IPS DF 4.7 (cell line): ENCODE results near the gene RPA1.
"Not testable (repeated sequence)": the region's sequence is repeated elsewhere in the genome, so short reads cannot be mapped to it uniquely, and the experiment has no call there.

Experiments
- DNase-seq: peaks from one replicate; pipeline ENCODE4 v3.0.0-alpha.2; 2013; ENCODE audit warnings: low spot score; ENCODE audit errors: extremely low read depth

RPA1 gene

GRCh38 chr17:1829592-1830257 lies at the start of gene RPA1, which contains the start of gene SMYD4:
TSS of gene RPA1 (plus strand) at chr17:1830005. CDS start at chr17:1830094, 89 bp downstream.
TSS of gene SMYD4 (minus strand) at chr17:1829902. CDS start at chr17:1827994, 1,908 bp downstream.
- DNase-seq = peak; percentile 38

GRCh38 chr17:1782171-1782567 lies 47.6 kb upstream of the RPA1 start:
- DNase-seq = no peak

- no peak for DNase-seq
Measured at GRCh38 chr17:1783271-1783670, 46.5 kb upstream of the RPA1 start.

GRCh38 chr17:1783834-1784611 lies 45.8 kb upstream of the RPA1 start:
- DNase-seq = no peak

GRCh38 chr17:1785930-1786329 lies 43.9 kb upstream of the RPA1 start:
- DNase-seq = no peak

DNA sequence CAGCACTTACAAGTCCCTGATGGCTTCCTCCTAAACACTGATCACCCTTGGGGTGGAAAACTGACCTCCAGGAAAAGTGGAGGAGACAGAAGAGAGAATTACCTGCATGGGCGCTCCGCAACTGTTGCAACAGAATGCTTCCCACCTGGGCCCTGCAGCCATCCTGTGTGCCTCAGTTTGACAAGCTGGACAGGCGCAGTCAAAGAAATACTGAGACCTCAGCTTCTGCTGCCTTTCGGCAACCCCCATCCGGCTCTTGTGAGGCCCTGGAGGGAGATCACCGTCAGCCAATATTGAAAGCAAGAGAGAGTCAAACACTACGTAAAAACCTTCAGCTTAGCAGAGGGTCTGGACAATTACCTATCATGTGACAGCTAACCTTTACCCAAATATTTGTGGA lies 43.1 kb upstream of the RPA1 start:
- DNase-seq = no peak

DNA sequence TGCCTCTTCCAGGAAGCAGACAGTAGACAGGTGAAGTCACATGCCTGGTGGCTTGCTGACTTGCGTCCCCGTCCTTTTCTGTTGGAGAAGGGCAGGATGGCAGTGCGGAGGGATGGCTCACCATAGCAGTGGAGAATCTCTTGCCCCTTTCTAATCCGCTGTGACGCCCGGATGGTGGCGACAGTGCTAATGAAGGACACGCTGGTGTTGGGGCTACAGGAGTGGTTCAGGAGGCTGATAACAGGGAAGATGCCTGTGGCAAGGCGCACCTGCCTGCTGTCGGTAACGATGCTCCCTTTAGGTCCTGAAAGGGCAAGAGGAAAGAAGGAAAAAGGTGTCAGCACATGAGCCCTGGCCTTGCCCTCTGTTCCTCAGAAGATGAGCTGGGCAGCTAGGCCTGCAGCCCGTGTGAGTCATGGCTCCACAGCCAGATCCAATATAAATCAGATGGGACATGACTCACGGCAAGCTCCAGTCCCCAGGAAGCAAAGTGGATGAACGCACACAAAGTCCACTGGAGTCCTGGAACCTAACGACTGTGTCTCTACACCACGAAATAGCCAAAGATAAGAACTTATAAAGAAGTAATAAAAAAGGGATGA lies 42.4 kb upstream of the RPA1 start:
- no peak for DNase-seq

DNA sequence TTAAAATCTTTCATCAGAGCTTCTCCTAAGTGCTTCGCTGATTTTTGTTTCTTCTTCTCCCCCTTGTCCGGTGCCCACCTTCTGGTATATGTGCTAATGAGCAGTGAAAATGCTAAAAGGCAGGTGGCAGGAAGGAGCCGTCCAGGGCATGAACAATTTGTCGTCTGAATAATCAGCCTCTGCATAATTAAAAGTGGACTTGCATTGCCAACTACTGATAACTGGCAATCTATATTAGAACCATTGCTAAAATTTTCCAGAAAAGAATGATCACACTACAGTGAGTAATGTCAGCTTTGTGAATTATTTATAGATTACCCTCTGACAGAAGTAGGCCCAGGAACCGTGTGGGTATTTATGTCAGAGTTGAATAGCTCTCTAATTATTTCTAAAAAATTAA lies 39.9 kb upstream of the RPA1 start:
- DNase-seq = no peak

DNA sequence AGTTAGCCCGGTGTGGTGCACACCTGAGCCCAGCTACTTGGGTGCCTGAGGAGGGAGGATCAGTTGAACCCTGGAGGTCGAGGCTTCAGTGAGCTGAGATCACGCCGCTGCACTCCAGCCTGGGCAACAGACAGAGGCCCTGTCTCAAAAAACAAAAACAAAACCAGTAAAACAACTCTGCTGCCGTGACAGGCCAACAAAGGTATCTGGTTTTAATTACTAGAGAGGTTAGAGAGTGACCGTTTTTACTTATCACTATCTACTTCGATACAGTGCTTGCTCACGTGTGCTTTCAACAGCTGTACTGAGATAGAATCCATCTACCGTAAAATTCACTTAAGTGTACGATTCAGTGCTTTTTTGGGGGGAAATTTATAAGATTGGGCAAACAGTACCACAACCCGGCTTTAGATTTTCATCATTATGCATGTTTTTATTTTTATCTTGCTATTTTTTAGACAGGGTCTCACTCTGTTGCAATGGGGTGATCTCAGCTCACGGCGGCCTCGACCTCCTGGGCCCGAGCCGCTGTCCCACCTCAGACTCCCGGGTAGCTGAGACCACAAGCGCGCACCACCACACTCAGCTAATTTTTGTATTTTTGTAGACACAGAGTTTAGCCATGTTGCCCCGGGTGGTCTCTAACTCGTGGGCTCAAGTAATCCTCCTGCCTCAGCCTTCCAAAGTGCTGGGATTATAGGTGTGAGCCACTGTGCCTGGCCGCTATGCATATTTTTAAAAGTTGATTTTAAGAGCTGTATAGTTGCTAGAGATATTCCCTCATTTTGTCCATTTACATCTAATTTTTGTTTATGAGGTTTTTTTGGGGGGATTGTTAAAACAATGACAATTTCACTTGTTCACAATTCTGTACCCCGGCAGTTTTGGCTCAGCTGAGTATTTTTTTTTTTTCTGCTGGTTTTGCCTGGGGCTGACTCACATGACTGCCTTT lies 37.0 kb upstream of the RPA1 start:
- no peak for DNase-seq

GRCh38 chr17:1793447-1793806 lies 36.4 kb upstream of the RPA1 start:
- DNase-seq = no peak

- no peak for DNase-seq
Measured at GRCh38 chr17:1796800-1797199, 33.0 kb upstream of the RPA1 start.

GRCh38 chr17:1797323-1797722 lies 32.5 kb upstream of the RPA1 start:
- no peak for DNase-seq

- not testable (repeated sequence) for DNase-seq
Measured at GRCh38 chr17:1797846-1798245, 32.0 kb upstream of the RPA1 start.

- no peak for DNase-seq
Measured at GRCh38 chr17:1800240-1800639, 29.6 kb upstream of the RPA1 start.

DNA sequence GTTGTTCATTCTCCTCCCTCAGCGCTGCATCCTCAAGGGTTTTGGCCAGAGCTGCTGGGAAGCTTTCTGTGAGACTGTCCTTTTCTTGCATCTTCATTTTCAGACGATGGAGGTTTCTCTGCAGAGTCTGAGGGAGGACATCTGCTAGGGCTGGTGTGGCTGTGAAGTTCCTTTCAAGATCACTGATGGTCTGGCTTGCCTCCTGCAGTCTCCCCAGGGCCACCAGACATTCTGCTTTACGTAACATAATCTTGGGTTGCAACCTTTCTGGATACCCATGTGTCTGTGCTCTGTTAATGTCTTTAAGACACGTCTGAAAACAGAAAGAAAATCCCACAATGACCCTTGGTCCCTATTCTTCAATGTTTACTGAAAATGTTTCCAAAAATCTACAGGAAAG lies 29.1 kb upstream of the RPA1 start:
- no peak for DNase-seq

GRCh38 chr17:1802429-1802828 lies 27.4 kb upstream of the RPA1 start:
- DNase-seq = no peak

GRCh38 chr17:1803280-1803679 lies 26.5 kb upstream of the RPA1 start:
- no peak for DNase-seq

DNA sequence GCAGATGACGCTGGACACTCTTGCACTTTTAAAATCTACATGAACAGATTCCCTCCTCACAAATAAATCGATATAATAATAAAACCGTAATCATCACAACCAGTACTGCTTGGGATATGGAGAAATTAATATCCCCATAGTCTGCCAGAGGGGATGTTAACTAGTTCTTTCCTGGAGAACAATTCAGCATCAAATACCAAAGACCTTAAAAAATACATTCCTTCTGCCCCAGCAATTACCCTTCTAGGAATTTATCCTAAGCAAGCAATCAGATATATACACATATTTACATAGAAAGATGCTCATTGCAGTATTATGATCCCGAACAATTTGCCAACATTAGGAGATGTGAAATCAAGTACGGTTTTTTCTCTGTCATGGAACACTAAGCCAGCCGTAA lies 21.9 kb upstream of the RPA1 start:
- DNase-seq = no peak

DNA sequence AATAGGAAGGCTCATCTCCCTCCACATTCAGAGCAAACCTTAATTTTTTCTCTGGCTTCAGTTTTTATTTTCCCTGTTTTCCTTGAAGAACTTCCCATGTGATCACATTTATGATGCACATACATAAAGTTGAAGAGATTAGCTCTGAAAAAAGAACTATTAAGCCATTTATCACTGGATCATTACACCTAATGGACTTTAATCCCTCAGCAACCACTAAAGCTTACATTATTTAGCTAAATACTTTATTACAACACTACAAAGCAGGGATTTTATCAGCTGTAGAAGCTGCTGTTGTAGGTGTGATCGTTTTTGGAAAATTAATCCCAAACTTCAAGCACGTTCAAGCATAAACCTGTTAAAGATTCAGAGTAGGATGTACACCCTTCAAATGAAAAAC lies 21.2 kb upstream of the RPA1 start:
- no peak for DNase-seq

GRCh38 chr17:1809815-1810214 lies 20.0 kb upstream of the RPA1 start:
- DNase-seq = not testable (repeated sequence)

GRCh38 chr17:1810450-1811103 lies 19.2 kb upstream of the RPA1 start:
- no peak for DNase-seq
